Choroid plexus epithelial cell (primary cell): ENCODE data around the gene ATG10.
A peak's percentile ranks its signal among the peaks of the same experiment; 100 is the strongest.
"Not testable (repeated sequence)": the region's sequence is repeated elsewhere in the genome, so short reads cannot be mapped to it uniquely, and the experiment has no call there.

Experiments
- DNase-seq: peaks from one replicate; pipeline ENCODE4 v3.0.0-alpha.2; 2010; ENCODE audit warnings: low read depth
- H3K4me3 ChIP-seq: 2 replicates; pipeline ENCODE4 v1.5.1; 2011; ENCODE audit warnings: low read depth, mild to moderate bottlenecking, control low read depth, low read length, moderate library complexity
- TF ChIP-seq, protein P1 (sequence below): conservative IDR thresholded peaks from 2 replicates; pipeline ENCODE4 v1.5.1; 2011; ENCODE audit warnings: low read depth, mild to moderate bottlenecking, control low read depth, inconsistent platforms, low read length, moderate library complexity

Gene ATG10

DNA sequence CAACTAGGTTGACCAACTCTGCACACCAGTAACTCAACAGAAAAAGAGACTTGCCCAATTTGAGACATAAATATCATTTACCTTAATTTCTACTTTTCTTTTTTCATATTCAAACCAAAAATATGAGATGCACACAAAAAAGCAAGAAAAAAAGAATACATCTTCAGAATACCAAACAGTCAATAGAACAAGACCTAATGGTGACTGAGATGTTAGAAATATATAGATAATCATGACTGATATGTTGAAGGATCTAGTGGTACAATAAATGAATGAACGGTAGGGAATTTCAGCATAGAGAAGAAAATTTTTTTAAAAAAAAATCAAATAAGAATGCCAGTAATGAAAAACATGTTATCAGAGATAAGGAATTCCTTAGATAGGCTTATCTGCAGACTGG is 29.1 kb upstream of the ATG10 start:
- TF ChIP-seq, protein P1, sequence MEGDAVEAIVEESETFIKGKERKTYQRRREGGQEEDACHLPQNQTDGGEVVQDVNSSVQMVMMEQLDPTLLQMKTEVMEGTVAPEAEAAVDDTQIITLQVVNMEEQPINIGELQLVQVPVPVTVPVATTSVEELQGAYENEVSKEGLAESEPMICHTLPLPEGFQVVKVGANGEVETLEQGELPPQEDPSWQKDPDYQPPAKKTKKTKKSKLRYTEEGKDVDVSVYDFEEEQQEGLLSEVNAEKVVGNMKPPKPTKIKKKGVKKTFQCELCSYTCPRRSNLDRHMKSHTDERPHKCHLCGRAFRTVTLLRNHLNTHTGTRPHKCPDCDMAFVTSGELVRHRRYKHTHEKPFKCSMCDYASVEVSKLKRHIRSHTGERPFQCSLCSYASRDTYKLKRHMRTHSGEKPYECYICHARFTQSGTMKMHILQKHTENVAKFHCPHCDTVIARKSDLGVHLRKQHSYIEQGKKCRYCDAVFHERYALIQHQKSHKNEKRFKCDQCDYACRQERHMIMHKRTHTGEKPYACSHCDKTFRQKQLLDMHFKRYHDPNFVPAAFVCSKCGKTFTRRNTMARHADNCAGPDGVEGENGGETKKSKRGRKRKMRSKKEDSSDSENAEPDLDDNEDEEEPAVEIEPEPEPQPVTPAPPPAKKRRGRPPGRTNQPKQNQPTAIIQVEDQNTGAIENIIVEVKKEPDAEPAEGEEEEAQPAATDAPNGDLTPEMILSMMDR = no peak
- no peak overlapping the region for H3K4me3 ChIP-seq
- no peak for DNase-seq

- no peak overlapping the region for H3K4me3 ChIP-seq
- DNase-seq = peak; percentile 65
- TF ChIP-seq, protein P1 = no peak
These were observed 23.5 kb upstream of the ATG10 start for GRCh38 chr5:81948349-81948748.

- TF ChIP-seq, protein P1 = no peak
- DNase-seq = peak; percentile 36
- no peak overlapping the region for H3K4me3 ChIP-seq
These were observed 22.4 kb upstream of the ATG10 start for GRCh38 chr5:81949462-81949861.

GRCh38 chr5:81950996-81951395 is 20.8 kb upstream of the ATG10 start:
- no peak overlapping the region for H3K4me3 ChIP-seq
- DNase-seq = peak; percentile 36
- TF ChIP-seq, protein P1 = no peak

DNA sequence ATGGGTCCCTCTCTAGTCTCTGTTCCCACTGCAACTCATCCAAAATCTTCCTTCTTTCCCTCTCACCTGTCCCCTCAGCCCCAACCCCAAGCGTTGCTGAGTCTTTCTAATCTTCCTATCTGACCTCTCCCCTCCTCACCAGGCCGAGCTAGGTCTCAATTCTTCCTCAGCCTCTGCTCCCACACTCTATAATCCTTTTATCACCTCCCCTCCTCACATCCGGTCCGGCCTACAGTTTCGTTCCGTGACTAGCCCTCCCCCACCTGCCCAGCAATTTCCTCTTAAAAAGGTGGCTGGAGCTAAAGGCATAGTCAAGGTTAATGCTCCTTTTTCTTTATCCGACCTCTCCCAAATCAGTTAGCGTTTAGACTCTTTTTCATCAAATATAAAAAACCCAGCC is 17.0 kb upstream of the ATG10 start:
- DNase-seq = not testable (repeated sequence)

DNA sequence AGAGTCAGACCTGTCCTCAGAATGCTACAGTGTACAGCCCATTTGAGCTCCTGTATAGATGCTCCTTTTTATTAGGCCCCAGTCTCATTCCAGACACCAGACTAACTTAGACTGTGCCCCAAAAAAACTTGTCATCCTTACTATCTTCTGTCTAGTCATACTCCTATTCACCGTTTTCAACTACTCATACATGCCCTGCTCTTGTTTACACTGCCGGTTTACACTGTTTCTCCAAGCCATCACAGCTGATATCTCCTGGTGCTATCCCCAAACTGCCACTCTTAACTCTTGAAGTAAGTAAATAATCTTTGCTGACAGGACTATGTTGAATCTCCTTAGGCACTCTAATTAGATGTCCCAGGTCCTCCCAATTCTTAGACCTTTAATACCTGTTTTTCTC is 13.7 kb upstream of the ATG10 start:
- H3K4me3 ChIP-seq, DNase-seq: not testable (repeated sequence)

More for the DNA sequence above, 17.0 kb upstream of the ATG10 start:
- not testable (repeated sequence) for H3K4me3 ChIP-seq

- DNase-seq = no peak
- H3K4me3 ChIP-seq = no peak overlapping the region
- TF ChIP-seq, protein P1 = no peak
These were observed 10.0 kb upstream of the ATG10 start for GRCh38 chr5:81961651-81962440.

DNA sequence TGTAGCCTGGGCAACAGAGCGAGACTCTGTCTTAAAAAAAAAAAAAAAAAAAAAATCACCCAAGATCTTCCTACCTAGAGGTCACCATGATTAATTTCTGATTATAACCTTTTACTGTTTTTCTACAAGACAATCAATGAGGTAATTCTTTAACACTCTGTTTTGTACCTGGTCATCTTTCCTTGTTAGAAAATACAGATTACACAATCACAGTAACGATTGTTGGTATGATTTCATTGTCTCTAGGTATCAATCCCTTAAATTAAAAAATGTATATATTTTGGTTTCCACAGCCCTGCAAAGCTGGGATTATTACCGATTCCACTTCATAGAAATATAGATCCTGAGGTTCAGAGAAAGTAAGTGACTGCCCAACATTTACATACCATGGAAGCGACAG is 8.3 kb upstream of the ATG10 start:
- TF ChIP-seq, protein P1 = no peak
- H3K4me3 ChIP-seq = no peak overlapping the region
- no peak for DNase-seq
